B cell (primary cell): ENCODE measurements around the gene BAZ2A.

Experiments used
- CTCF ChIP-seq: fragments of 200-600 bp; IDR thresholded peaks from one replicate; pipeline ENCODE4 v1.8.0; 2022; ENCODE audit warnings: antibody characterized with exemption, mild to moderate bottlenecking
- EZH2 ChIP-seq: IDR thresholded peaks from 2 replicates; pipeline ENCODE4 v1.6.1; 2012; ENCODE audit warnings: borderline replicate concordance, low read depth, mild to moderate bottlenecking, moderate library complexity, low read length; ENCODE audit not compliant: insufficient read depth, poor library complexity, severe bottlenecking

DNA sequence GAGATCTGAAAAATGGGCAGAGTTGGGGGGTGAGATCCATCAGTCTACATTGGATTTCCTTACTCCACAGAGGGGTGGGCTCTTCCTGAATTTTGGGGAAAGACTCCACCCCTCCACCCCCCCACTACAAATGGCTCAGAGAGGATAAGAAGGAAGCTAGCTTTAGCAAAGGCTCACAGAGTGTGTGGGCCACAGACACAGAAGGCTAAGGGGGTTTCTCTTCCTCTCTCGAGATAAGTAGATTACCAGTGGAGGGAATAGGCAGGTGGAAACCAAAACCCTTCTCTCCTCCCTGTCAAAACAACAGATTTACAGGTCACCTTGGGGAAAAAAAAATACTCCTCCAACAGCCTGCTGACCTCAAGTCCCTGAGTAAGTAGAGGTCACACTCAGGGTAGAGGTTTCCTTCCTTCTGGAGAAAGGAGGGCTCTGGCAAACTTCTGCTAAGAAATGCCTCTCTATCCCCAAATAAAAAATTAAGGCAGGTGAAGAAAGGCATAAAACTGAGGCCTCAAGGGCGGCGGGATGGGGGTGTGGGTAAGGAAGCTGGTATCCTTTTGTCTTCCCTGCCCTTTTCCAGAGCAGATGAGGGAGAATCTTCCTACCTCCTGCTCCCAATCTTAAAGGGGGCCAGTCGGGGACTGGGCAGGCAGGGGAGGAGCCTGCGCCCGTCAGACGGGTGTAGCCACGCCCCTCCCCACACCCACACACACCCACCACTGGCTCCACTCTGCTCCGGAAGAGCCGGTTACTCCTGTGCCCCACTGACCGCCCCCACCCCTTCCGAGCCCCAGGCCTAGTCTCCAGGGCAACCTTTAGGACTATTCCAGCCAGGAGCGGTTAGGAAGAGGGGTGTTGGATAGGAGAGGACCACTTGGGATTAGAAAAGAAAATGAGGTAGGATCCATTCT is 1.9 kb upstream of the BAZ2A start:
- TF ChIP-seq CTCF: no peak
- no peak for TF ChIP-seq EZH2
